B cell (primary cell): ENCODE measurements around the gene XXYLT1. TPM values are rescaled to one million over a fixed set of nuclear protein-coding genes. Genes with fewer than 3 reads are reported as not detected.

Experiments used
- ATAC-seq: fragments of 200-7000 bp; cut with Tn5 transposase; one replicate; pipeline ENCODE4 v1.10.0; 2021; ENCODE audit warnings: low read depth, mild to moderate bottlenecking, moderate number of reproducible peaks, moderate library complexity
- CTCF ChIA-PET: fragments of 350-600 bp; sonication (Branson Sonifier 250); formaldehyde crosslinking; loops from one replicate; lab custom pipeline; 2021; ENCODE audit warnings: antibody characterized with exemption, inconsistent platforms; lab: Charles Lee
- POLR2A ChIA-PET: fragments of 350-600 bp; sonication (Branson Sonifier 250); formaldehyde crosslinking; loops from one replicate; lab custom pipeline; 2021; ENCODE audit warnings: antibody characterized with exemption; lab: Charles Lee
- DNase-seq: peaks from one replicate; pipeline ENCODE4 v3.0.0; 2013
- H2AFZ ChIP-seq: 2 replicates; pipeline ENCODE4 v1.6.1; 2012; ENCODE audit warnings: mild to moderate bottlenecking, low read depth, low read length; ENCODE audit not compliant: insufficient read depth, poor library complexity, severe bottlenecking
- H3K27ac ChIP-seq, 2 donors: 1 replicate in 1 of 2; 2 replicates in 1 of 2; pipeline ENCODE4 v1.5.1; 2012 to 2013; ENCODE audit warnings: low read length in 2 of 2, mild to moderate bottlenecking in 2 of 2, moderate library complexity in 1 of 2
- H3K27me3 ChIP-seq, 4 experiments: fragments of 200-600 bp in 1 of 4; sonication (generic) in 1 of 4; replicated peaks in 1 of 4; 1 replicate in 2 of 4; 2 replicates in 2 of 4; pipeline versions ENCODE4 v1.6.1 to v1.7.0; 2013 to 2016; ENCODE audit warnings: low read length in 3 of 4, mild to moderate bottlenecking in 2 of 4, mixed read lengths in 1 of 4, moderate library complexity in 1 of 4; ENCODE audit not compliant: insufficient read depth in 4 of 4, control insufficient read depth in 3 of 4; ENCODE audit errors: control extremely low read depth in 1 of 4
- H3K36me3 ChIP-seq, 2 experiments: replicated peaks in 1 of 2; 1 replicate in 1 of 2; 2 replicates in 1 of 2; pipeline versions ENCODE4 v1.6.1 to v1.7.1; 2013; ENCODE audit warnings: low read length in 1 of 2; ENCODE audit not compliant: insufficient read depth in 2 of 2, control insufficient read depth in 1 of 2; ENCODE audit errors: control extremely low read depth in 1 of 2, extremely low read depth in 1 of 2
- H3K4me1 ChIP-seq, 2 donors: fragments of 200-600 bp in 1 of 2; sonication (generic) in 1 of 2; 1 replicate in 1 of 2; 2 replicates in 1 of 2; pipeline versions ENCODE4 v1.5.1 to v1.6.1; 2013 to 2017; ENCODE audit warnings: low read length in 2 of 2; ENCODE audit not compliant: control insufficient read depth in 2 of 2, insufficient read depth in 2 of 2
- H3K4me2 ChIP-seq: replicated peaks from 2 replicates; pipeline ENCODE3; 2012; ENCODE audit warnings: mild to moderate bottlenecking, low read depth, low read length; ENCODE audit not compliant: poor library complexity, severe bottlenecking
- H3K4me3 ChIP-seq, 5 experiments: fragments of 200-600 bp in 1 of 5; sonication (generic) in 1 of 5; 1 replicate in 3 of 5; 2 replicates in 2 of 5; pipeline versions ENCODE4 v1.5.1 to v1.7.0; 2011 to 2016; ENCODE audit warnings: low read length in 4 of 5, mild to moderate bottlenecking in 4 of 5, low read depth in 2 of 5, control low read depth in 1 of 5, moderate library complexity in 1 of 5; ENCODE audit not compliant: insufficient read depth in 1 of 5; ENCODE audit errors: control extremely low read depth in 1 of 5, extremely low read depth in 1 of 5
- H3K79me2 ChIP-seq: fragments of 200-600 bp; sonication (generic); one replicate; pipeline ENCODE4 v1.6.0; 2016; ENCODE audit warnings: low read length; ENCODE audit not compliant: control insufficient read depth, insufficient read depth
- H3K9ac ChIP-seq: fragments of 200-600 bp; sonication (generic); 2 replicates; pipeline ENCODE4 v1.6.1; 2017; ENCODE audit warnings: mild to moderate bottlenecking, low read length, moderate library complexity
- H3K9me3 ChIP-seq, 3 donors: one replicate each; pipeline versions ENCODE4 v1.6.1 to v1.7.1; 2013; ENCODE audit warnings: low read length in 2 of 3; ENCODE audit not compliant: control insufficient read depth in 2 of 3, insufficient read depth in 1 of 3; ENCODE audit errors: control extremely low read depth in 1 of 3
- H4K20me1 ChIP-seq: 2 replicates; pipeline ENCODE4 v1.6.0; 2012; ENCODE audit warnings: mild to moderate bottlenecking, low read length; ENCODE audit not compliant: insufficient read depth, control insufficient read depth, poor library complexity, severe bottlenecking
- H3K27ac Mint-ChIP-seq: one replicate; pipeline ENCODE4 v1.8.0; 2021; ENCODE audit warnings: mixed read lengths
- H3K27me3 Mint-ChIP-seq: one replicate; pipeline ENCODE4 v1.8.0; 2021; ENCODE audit warnings: mixed read lengths
- H3K4me1 Mint-ChIP-seq: one replicate; pipeline ENCODE4 v1.8.0; 2021; ENCODE audit warnings: mixed read lengths
- H3K4me3 Mint-ChIP-seq: one replicate; pipeline ENCODE4 v1.8.0; 2021; ENCODE audit warnings: mixed read lengths
- H3K9me3 Mint-ChIP-seq: one replicate; pipeline ENCODE4 v1.8.0; 2022; ENCODE audit warnings: mixed read lengths; ENCODE audit not compliant: insufficient read depth
- CTCF ChIP-seq: fragments of 200-600 bp; IDR thresholded peaks from one replicate; pipeline ENCODE4 v1.8.0; 2022; ENCODE audit warnings: antibody characterized with exemption, mild to moderate bottlenecking
- EZH2 ChIP-seq: IDR thresholded peaks from 2 replicates; pipeline ENCODE4 v1.6.1; 2012; ENCODE audit warnings: borderline replicate concordance, low read depth, mild to moderate bottlenecking, moderate library complexity, low read length; ENCODE audit not compliant: insufficient read depth, poor library complexity, severe bottlenecking
- WGBS: methylation state at CpG from one replicate; pipeline ENCODE4 v1.1.5; 2013; ENCODE audit warnings: missing lambda C conversion rate; ENCODE audit not compliant: insufficient coverage; 5-methylcytosine and 5-hydroxymethylcytosine counted together
- intact Hi-C: fragments of 100-400 bp; cut with micrococcal nuclease; formaldehyde crosslinking; loops from one replicate; pipeline ENCODE4 v1.10.0; 2022
- polyA plus RNA-seq: library from polyadenylated mRNA; depleted of rRNA; stranded (reverse); fragments of >200 nt; gene quantifications from 2 replicates; pipeline ENCODE4 v1.2.3, GENCODE V29; 2012
- total RNA-seq, 2 donors: library from RNA; stranded (reverse); fragments of 120-200 nt in 1 of 2; gene quantifications; 1 replicate in 1 of 2; 2 replicates in 1 of 2; pipeline versions ENCODE4 v1.2.3 to v1.2.4, GENCODE V29; 2013 to 2022

The XXYLT1 gene
- total and polyA plus RNA-seq, 2 donors (not counting 1 experiment from before 2014, with no cell fraction given) = 2.6 to 11.2 TPM

- Histone ChIP-seq H3K36me3 (no peaks in the 10 kb centered on the region), H3K9me3 (peaks cover 0 to 11% (median 0%) of the 10 kb centered on the region in 3 donors), H3K27ac (no peak overlapping the region), H3K9ac (no peak overlapping the region), H3K27me3 (no peaks in the 10 kb centered on the region), H3K4me3 (no peak overlapping the region), H4K20me1 (no peaks in the 10 kb centered on the region), H2AFZ (no peak overlapping the region), H3K79me2 (no peaks in the 10 kb centered on the region), H3K4me2 (no peak overlapping the region), H3K4me1 (peaks cover 8 to 11% of the 10 kb centered on the region in 2 donors)
- ATAC-seq = no peak
- no peaks in the 10 kb centered on the region for H3K9me3 Mint-ChIP-seq
- intact Hi-C loops = no loop called here
- TF ChIP-seq EZH2 = no peak
- TF ChIP-seq CTCF = no peak
- POLR2A ChIA-PET = interaction anchor here (0.6 kb wide), 1 partner anchor 304 kb away, joined by 7 read pairs; no protein-coding TSS in a partner anchor
- no peaks in the 10 kb centered on the region for H3K27me3 Mint-ChIP-seq
- no peak overlapping the region for H3K4me3 Mint-ChIP-seq
- DNase-seq = no peak
- H3K27ac Mint-ChIP-seq = no peak overlapping the region
- CTCF ChIA-PET = interaction anchor here (1.3 to 1.7 kb wide), 2 partner anchors 26 to 88 kb away, joined by 3 to 5 read pairs; no protein-coding TSS in a partner anchor
- H3K4me1 Mint-ChIP-seq = peaks cover 19% of the 10 kb centered on the region
- WGBS = 100% methylated on average over 2 of the region's 8 CpGs
These were observed 22.7 kb downstream of the XXYLT1 start for GRCh38 chr3:195248281-195248680.

- no peaks in the 10 kb centered on the region for H3K27me3 ChIP-seq
- CTCF ChIA-PET = interaction anchor here (1.3 kb wide), 1 partner anchor 26 kb away, joined by 3 read pairs; no protein-coding TSS in a partner anchor
- no peaks in the 10 kb centered on the region for H4K20me1 ChIP-seq
- no peak for TF ChIP-seq EZH2
- no peak for TF ChIP-seq CTCF
- no peak overlapping the region for H3K4me2 ChIP-seq
- peaks cover 0 to 11% (median 0%) of the 10 kb centered on the region in 3 donors for H3K9me3 ChIP-seq
- POLR2A ChIA-PET = no interaction called here
- WGBS = 94% methylated on average over 2 of the region's 8 CpGs
- no peaks in the 10 kb centered on the region for H3K79me2 ChIP-seq
- intact Hi-C loops = no loop called here
- peak overlapping the region in 1 of 5 experiments; percentile 6 for H3K4me3 ChIP-seq
- no peak overlapping the region for H3K9ac ChIP-seq
- ATAC-seq (no peak), DNase-seq (no peak)
- peaks cover 8 to 11% of the 10 kb centered on the region in 2 donors for H3K4me1 ChIP-seq
- H3K27me3 Mint-ChIP-seq = no peaks in the 10 kb centered on the region
- H3K36me3 ChIP-seq = no peaks in the 10 kb centered on the region
- no peak overlapping the region for H3K27ac ChIP-seq
- no peak overlapping the region for H2AFZ ChIP-seq
- H3K4me3 Mint-ChIP-seq = no peak overlapping the region
- H3K4me1 Mint-ChIP-seq = peaks cover 18% of the 10 kb centered on the region
- H3K27ac Mint-ChIP-seq = no peak overlapping the region
- H3K9me3 Mint-ChIP-seq = no peaks in the 10 kb centered on the region
These were observed 23.1 kb downstream of the XXYLT1 start for GRCh38 chr3:195247863-195248189.
